ENCODE results near the gene MAML2.
"Not testable (repeated sequence)": the region's sequence is repeated elsewhere in the genome, so short reads cannot be mapped to it uniquely, and the experiment has no call there.

Gene MAML2

GRCh38 chr11:96185220-96185768, 157.7 kb downstream of the MAML2 start:
- no peak for DNase-seq (ENCODE audit: low spot score)

GRCh38 chr11:96180937-96181336, 162.1 kb downstream of the MAML2 start:
- not testable (repeated sequence) for DNase-seq (ENCODE audit: low spot score)

DNA sequence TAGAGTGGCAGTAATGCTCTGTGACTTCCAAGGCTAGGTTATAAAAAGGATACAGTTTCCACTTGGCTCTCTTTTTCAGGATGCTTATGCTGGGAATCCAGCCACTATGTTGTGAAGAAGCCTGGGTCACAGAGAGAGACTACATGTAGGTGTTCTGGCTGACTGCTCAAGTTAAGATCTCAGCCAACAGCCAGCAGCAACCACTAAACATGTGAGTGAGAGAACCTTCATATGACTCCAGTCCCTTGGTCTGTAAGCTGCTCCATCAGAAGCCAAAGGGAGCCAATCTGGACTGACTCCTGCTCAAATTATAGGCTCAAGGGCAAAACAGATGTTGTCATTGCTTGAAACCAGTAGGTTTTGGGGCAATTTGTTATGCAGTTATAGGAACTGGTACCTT, 162.7 kb downstream of the MAML2 start:
- no peak for DNase-seq (ENCODE audit: low spot score)

GRCh38 chr11:96179905-96180304, 163.1 kb downstream of the MAML2 start:
- DNase-seq (ENCODE audit: low spot score), result no peak

DNA sequence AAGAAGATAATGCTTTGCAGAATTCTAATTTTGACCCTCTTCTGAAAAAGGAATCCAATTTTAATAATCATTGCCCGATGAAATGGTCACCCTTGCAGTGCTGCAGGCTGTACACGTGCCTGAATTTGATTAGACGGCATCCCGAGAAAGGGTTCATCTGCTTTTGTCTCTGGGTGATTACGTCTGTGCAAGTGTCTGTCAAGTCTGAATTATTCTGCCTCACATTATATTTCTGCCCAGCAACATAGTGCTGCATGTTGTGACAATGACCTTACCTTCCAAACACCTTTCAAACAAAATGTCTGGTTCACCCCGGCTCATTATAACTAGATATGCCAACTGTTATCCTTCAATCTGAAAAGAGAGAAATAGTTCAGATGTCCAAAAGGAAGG, 164.1 kb downstream of the MAML2 start:
- DNase-seq (ENCODE audit: low spot score), result no peak

DNA sequence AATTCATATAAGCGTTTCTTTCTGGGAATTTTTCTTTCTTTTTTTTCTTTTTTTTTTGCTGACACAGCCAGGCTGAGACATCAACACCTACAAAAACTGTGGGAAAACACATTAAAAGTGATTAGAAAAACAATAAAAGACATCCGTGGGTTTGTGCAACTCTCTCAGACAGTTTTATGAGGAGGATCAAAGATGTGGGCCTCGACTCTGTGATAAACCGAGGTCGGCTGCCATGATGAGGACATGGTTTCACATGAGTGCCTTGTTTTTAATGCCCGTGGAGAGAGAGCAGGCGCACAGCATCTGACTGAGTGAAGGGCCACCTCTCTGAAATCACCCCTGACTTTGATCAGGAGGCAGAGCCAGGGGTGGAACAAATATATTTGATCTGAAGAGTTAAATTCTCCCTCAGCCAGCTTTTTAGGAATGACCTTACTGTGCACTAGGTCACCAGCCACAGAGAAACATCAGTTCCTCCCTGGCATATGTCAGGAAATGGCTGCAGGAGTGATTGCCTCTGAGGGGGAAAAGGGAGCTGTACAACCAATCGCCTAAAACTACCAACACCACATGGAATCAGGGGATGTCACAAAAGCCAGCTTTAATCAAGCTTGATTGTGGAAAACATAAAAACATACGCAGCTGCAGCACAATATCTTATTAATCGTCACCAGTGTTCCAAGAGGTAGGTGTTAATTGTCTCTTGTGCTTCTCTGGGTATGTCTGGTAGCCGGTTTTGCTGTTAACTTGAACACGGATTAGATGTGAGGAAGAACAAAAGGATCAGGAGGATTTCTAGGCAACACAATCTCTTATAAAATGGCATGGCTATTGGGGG, 164.7 kb downstream of the MAML2 start:
- no peak for DNase-seq (ENCODE audit: low spot score)

DNA sequence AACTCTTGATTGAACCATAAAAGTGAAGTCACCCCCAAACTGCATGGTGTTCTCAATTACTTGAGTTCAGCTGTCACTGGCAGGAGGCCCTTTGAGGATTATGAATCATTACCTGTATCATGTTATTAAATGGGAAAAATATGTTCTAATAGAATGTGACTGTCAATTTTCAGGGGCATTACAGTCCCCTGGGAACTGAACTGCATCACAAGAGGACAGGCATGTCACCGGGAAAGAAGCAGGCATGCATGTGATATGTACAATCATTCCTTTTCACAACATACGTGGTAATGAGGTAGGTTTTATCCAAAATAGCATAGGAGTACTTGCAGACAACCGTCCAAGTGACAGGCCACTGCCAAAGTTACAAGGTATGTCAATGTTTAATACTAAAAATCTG, 165.8 kb downstream of the MAML2 start:
- no peak for DNase-seq (ENCODE audit: low spot score)

GRCh38 chr11:96173906-96174305, 169.1 kb downstream of the MAML2 start:
- DNase-seq (ENCODE audit: low spot score), result no peak

DNA sequence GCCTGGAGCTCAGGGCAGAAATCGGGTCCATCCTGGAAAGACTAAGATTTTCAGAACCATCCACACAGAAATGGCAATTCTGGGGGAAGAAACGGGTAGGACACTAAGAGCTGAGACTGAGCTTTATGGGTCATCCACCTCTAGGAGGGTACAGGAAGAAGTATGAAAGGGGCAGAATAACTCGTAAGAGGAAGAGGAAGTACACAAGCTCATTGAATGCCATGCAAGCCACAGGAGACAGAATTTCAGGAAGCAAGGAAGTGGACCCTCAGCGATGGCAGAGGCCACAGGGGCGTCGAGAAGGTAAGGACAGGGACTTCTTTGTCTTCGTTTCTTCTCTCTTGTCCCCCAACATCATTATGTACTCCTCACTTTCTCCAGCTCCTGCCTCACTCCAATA, 169.6 kb downstream of the MAML2 start:
- no peak for DNase-seq (ENCODE audit: low spot score)

DNA sequence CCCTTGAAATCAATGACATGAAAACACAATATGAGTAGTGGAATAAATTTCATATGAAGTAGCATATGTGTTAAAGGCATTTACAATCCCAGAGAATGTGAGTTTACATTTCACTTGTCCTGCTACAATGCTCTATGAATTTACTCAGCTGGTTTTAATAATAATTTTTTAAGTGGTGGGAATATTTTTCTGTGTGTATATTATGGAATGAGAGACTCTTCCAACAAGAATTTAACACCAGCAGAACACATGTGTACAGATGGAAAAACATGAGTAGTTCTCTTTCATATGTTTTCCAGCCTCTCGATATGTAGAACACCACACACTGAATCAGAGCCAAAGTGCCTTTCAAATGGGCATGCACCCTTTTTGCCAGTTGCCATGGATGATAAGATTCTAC, 170.4 kb downstream of the MAML2 start:
- no peak for DNase-seq (ENCODE audit: low spot score)

DNA sequence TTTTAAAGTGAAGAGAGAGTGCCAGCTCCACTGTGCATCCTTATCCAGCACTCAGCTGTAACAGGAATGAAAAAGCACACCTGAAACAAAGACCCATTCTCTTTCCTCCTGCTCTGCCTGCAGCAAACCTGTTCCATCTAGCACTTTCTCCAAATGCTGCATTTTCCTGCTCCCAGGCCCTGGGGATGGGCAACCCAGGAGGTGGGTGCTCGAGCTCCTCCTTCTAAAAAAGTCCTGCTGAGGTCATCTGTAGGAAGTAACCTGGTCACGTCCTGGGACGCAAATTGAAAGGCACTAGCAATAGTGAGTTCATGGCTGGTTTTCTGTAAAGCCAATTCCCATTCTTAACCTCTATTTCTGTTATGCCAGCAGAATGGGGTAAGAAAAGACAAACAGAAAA, 173.7 kb downstream of the MAML2 start:
- no peak for DNase-seq (ENCODE audit: low spot score)

DNA sequence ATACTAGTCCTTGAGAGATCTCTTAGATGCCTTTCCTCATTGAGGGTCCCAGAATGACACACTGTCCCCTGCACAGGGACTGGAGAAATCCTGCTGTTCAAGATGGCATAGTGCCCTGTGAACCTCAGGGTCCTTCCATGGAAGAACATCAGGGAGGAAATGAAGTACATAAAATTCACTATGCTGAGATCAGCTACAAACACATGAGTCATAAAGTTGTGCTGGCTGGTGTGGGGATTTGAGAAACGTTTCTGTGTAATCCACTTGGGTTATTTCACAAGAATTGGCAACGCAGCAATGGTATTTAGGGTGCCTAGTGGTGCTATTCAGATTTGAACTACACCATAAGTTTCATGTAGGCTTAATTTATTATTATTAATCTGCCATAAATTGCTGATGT, 174.4 kb downstream of the MAML2 start:
- DNase-seq (ENCODE audit: low spot score), result no peak

- DNase-seq (ENCODE audit: low spot score), result no peak
Measured at GRCh38 chr11:96167787-96168186, 175.2 kb downstream of the MAML2 start.

- DNase-seq (ENCODE audit: low spot score), result no peak
Measured at GRCh38 chr11:96167203-96167758, 175.7 kb downstream of the MAML2 start.

DNA sequence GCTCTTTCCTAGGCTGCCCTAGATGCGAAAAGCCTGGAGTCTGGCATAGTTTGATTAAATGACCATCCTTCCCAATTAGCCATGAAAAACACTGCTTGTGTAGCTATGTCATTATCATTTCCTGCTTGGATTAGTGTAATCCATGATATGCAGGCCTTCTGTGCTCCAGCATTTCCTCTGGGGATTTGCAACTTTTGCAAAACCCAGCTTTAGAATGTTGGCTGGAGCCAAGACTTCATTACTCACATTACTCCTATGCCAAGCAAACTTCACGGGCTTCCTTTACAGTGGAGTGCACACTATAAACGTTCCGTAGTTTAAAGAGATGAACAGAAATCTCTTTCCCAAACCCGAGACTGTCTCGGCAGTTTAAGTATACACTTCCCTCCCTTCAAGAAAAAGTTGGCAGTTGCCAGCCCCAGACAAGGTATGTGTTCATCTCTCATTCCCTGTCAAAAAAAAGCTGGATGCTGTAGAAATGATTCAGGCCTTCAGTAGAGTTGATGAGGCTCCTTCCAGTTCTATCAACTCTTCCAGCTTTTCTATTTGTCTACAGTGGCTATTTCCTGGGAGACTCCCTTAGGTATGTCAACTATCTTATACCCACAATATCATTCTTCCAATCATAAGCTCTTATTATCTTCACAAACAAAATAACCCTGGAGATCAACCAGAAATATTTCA, 180.0 kb downstream of the MAML2 start:
- DNase-seq (ENCODE audit: low spot score), result no peak

GRCh38 chr11:96161307-96162089, 181.5 kb downstream of the MAML2 start:
- DNase-seq (ENCODE audit: low spot score), result no peak

GRCh38 chr11:96160732-96161306, 182.2 kb downstream of the MAML2 start:
- no peak for DNase-seq (ENCODE audit: low spot score)

- DNase-seq (ENCODE audit: low spot score), result no peak
Measured at GRCh38 chr11:96159968-96160367, 183.0 kb downstream of the MAML2 start.

DNA sequence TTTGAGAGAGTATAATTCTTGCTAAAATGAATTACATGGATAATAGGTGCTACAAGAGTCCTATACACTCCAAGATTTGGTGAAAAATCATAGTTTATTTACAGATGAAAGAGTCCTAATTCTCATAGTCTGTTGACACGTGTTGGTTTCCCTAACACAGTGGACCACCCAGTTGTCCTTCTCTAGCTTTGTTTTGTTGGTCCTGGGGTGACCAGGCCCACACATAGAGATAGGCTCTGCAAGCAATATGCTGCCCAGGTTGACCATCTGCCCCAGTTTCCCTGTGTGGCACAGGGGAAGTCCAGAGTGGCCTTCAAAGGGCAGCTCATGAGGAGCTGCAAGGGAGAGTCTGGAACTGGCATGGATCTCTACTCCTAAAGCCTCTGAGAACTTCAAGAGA, 184.9 kb downstream of the MAML2 start:
- DNase-seq (ENCODE audit: low spot score), result no peak

GRCh38 chr11:96157517-96157873, 185.5 kb downstream of the MAML2 start:
- DNase-seq (ENCODE audit: low spot score), result no peak

DNA sequence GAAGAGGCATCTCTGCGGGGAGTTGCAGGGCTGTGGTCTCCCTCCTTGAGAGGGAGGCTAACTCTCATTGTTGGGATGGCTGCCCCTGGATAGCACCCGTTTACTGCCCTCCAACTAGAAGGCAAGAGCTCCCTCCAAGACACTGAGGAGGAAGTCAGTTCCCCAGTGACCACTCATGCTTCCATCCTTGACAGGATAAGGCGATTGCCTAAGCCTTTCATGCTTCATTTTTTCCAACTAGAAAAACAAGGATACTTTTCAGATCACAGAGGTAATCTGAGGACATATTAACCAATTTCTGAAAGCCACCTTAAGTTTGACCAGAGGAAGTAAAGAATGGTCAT, 186.6 kb downstream of the MAML2 start:
- no peak for DNase-seq (ENCODE audit: low spot score)

Measured in left forelimb (tissue), 1 donor.